H1 (cell line): ENCODE measurements around the gene CELA1. TPM values are rescaled to one million over a fixed set of nuclear protein-coding genes. Genes with fewer than 3 reads are reported as not detected.

Source experiments
- CTCF ChIA-PET: fragments of 300-600 bp; sonication (Branson Sonifier 250); formaldehyde crosslinking; loops from one replicate; lab custom pipeline; 2021; ENCODE audit not compliant: partially characterized antibody; lab: Charles Lee
- POLR2A ChIA-PET: fragments of 300-600 bp; sonication (Branson Sonifier 250); formaldehyde crosslinking; loops from one replicate; lab custom pipeline; 2021; ENCODE audit warnings: inconsistent platforms; ENCODE audit not compliant: partially characterized antibody; lab: Charles Lee
- DNase-seq, 2 experiments: peaks; one replicate each; pipeline versions ENCODE4 v3.0.0 to v3.0.0-alpha.2; 2010 to 2022; ENCODE audit warnings: low spot score in 2 of 2, low read depth in 1 of 2, mixed read lengths in 1 of 2
- FAIRE-seq: peaks from 2 replicates; lab custom pipeline; 2011; peaks lifted over from hg19 to GRCh38; lab: Jason Lieb, UNC
- H2AFZ ChIP-seq: 2 replicates; pipeline ENCODE4 v1.8.1; 2012; ENCODE audit warnings: low read length, inconsistent platforms
- H2AK5ac ChIP-seq: 2 replicates; pipeline ENCODE4 v1.6.1; 2013; ENCODE audit warnings: low read depth, low read length
- H2BK120ac ChIP-seq: replicated peaks from 2 replicates; pipeline ENCODE3; 2013; ENCODE audit warnings: low read depth, low read length, inconsistent platforms
- H2BK12ac ChIP-seq: 2 replicates; pipeline ENCODE4 v1.6.1; 2013; ENCODE audit warnings: low read depth, low read length
- H2BK15ac ChIP-seq: 2 replicates; pipeline ENCODE4 v1.6.1; 2013; ENCODE audit warnings: low read length
- H2BK20ac ChIP-seq: 2 replicates; pipeline ENCODE4 v1.6.1; 2013; ENCODE audit warnings: low read length
- H2BK5ac ChIP-seq: 2 replicates; pipeline ENCODE4 v1.6.1; 2013; ENCODE audit warnings: low read depth, low read length
- H3K14ac ChIP-seq: 2 replicates; pipeline ENCODE4 v1.6.1; 2013; ENCODE audit warnings: inconsistent platforms; ENCODE audit not compliant: insufficient read length
- H3K18ac ChIP-seq: 2 replicates; pipeline ENCODE4 v1.6.1; 2013; ENCODE audit warnings: low read length; ENCODE audit errors: extremely low read depth
- H3K23ac ChIP-seq: 2 replicates; pipeline ENCODE4 v1.6.1; 2013; ENCODE audit warnings: inconsistent platforms; ENCODE audit not compliant: insufficient read length
- H3K23me2 ChIP-seq: 2 replicates; pipeline ENCODE4 v1.6.1; 2013; ENCODE audit warnings: low read depth, low read length
- H3K27ac ChIP-seq: 2 replicates; pipeline ENCODE4 v1.6.1; 2011; ENCODE audit warnings: low read depth, low read length, inconsistent platforms
- H3K27me3 ChIP-seq, 4 experiments: replicated peaks in 1 of 4; 1 replicate in 1 of 4; 2 replicates in 3 of 4; pipeline versions ENCODE4 v1.6.1 to v1.8.1; 2011 to 2013; ENCODE audit warnings: low read length in 3 of 4, mild to moderate bottlenecking in 3 of 4, inconsistent platforms in 2 of 4, mixed read lengths in 2 of 4, moderate library complexity in 1 of 4; ENCODE audit not compliant: control insufficient read depth in 3 of 4, insufficient read depth in 3 of 4; ENCODE audit errors: extremely low read depth in 1 of 4
- H3K36me3 ChIP-seq, 4 experiments: 2 replicates each; pipeline versions ENCODE4 v1.6.1 to v1.8.1; 2011 to 2013; ENCODE audit warnings: mild to moderate bottlenecking in 4 of 4, low read length in 3 of 4, moderate library complexity in 2 of 4, control low read depth in 1 of 4, inconsistent platforms in 1 of 4; ENCODE audit not compliant: insufficient read depth in 4 of 4, control insufficient read depth in 2 of 4
- H3K4ac ChIP-seq: replicated peaks from 2 replicates; pipeline ENCODE3; 2013; ENCODE audit warnings: low read length, low read depth, mixed read lengths, inconsistent platforms; ENCODE audit not compliant: insufficient read length
- H3K4me1 ChIP-seq, 4 experiments: replicated peaks in 1 of 4; 1 replicate in 1 of 4; 2 replicates in 3 of 4; pipeline versions ENCODE4 v1.6.1 to v1.8.1; 2011 to 2013; ENCODE audit warnings: low read length in 3 of 4, inconsistent platforms in 2 of 4, mixed read lengths in 1 of 4; ENCODE audit not compliant: insufficient read depth in 4 of 4, control insufficient read depth in 3 of 4
- H3K4me2 ChIP-seq, 2 experiments: 2 replicates each; pipeline versions ENCODE4 v1.6.1 to v1.8.1; 2011 to 2013; ENCODE audit warnings: low read depth in 2 of 2, low read length in 2 of 2, control low read depth in 1 of 2, inconsistent platforms in 1 of 2, mild to moderate bottlenecking in 1 of 2; ENCODE audit not compliant: insufficient read depth in 1 of 2
- H3K4me3 ChIP-seq, 4 experiments: fragments of 200-600, 300-600 bp in 1 of 4; sonication (generic), shearing (Covaris generic), sonication (Bioruptor Twin) in 1 of 4; 2 replicates each; pipeline versions ENCODE4 v1.5.1 to v1.8.1; 2011 to 2016; ENCODE audit warnings: low read length in 4 of 4, low read depth in 3 of 4, control low read depth in 2 of 4, inconsistent platforms in 2 of 4, mild to moderate bottlenecking in 2 of 4, mixed read lengths in 1 of 4, moderate library complexity in 1 of 4; ENCODE audit not compliant: insufficient read depth in 2 of 4; ENCODE audit errors: extremely low read depth in 1 of 4
- H3K56ac ChIP-seq: replicated peaks from 2 replicates; pipeline ENCODE3; 2013; ENCODE audit warnings: low read depth, mild to moderate bottlenecking, mixed read lengths, low read length, inconsistent platforms; ENCODE audit not compliant: insufficient read length
- H3K79me1 ChIP-seq: 2 replicates; pipeline ENCODE4 v1.6.1; 2013; ENCODE audit warnings: low read depth, low read length, control low read depth
- H3K79me2 ChIP-seq, 2 experiments: 2 replicates each; pipeline versions ENCODE4 v1.6.1 to v1.8.1; 2012 to 2013; ENCODE audit warnings: low read length in 2 of 2, mild to moderate bottlenecking in 2 of 2, inconsistent platforms in 1 of 2; ENCODE audit not compliant: insufficient read depth in 2 of 2, control insufficient read depth in 1 of 2
- H3K9ac ChIP-seq, 4 experiments: replicated peaks in 1 of 4; 1 replicate in 1 of 4; 2 replicates in 3 of 4; pipeline versions ENCODE4 v1.6.1 to v1.8.1; 2011 to 2013; ENCODE audit warnings: low read depth in 3 of 4, low read length in 3 of 4, control low read depth in 2 of 4, mild to moderate bottlenecking in 2 of 4, moderate library complexity in 2 of 4, inconsistent platforms in 1 of 4; ENCODE audit errors: extremely low read depth in 1 of 4
- H3K9me3 ChIP-seq, 2 experiments: 2 replicates each; pipeline versions ENCODE4 v1.6.1 to v1.8.1; 2012 to 2013; ENCODE audit warnings: mild to moderate bottlenecking in 2 of 2, moderate library complexity in 2 of 2, control low read depth in 1 of 2, inconsistent platforms in 1 of 2, low read depth in 1 of 2, low read length in 1 of 2, mixed read lengths in 1 of 2; ENCODE audit not compliant: insufficient read depth in 2 of 2
- H4K20me1 ChIP-seq, 2 experiments: replicated peaks in 1 of 2; 2 replicates each; pipeline versions ENCODE3 to v1.8.1; 2011 to 2013; ENCODE audit warnings: inconsistent platforms in 2 of 2, low read length in 2 of 2, mild to moderate bottlenecking in 1 of 2; ENCODE audit not compliant: insufficient read depth in 2 of 2, control insufficient read depth in 1 of 2
- H4K5ac ChIP-seq: 2 replicates; pipeline ENCODE4 v1.6.1; 2013; ENCODE audit warnings: low read length, low read depth, mixed read lengths, inconsistent platforms; ENCODE audit not compliant: insufficient read length
- H4K8ac ChIP-seq: 2 replicates; pipeline ENCODE4 v1.8.0; 2013; ENCODE audit warnings: mild to moderate bottlenecking, moderate library complexity, low read length, inconsistent platforms; ENCODE audit not compliant: insufficient read depth; ENCODE audit errors: extremely low read depth
- H4K91ac ChIP-seq: replicated peaks from 2 replicates; pipeline ENCODE3; 2013; ENCODE audit warnings: low read length, mixed read lengths, inconsistent platforms; ENCODE audit not compliant: insufficient read length
- BCL11A ChIP-seq, 2 experiments: IDR thresholded peaks; one replicate each; pipeline ENCODE4 v1.6.1; 2011; ENCODE audit warnings: low read depth in 2 of 2, low read length in 2 of 2, mild to moderate bottlenecking in 2 of 2
- CBX8 ChIP-seq: fragments of 300-800, 300-1000 bp; sonication (generic); IDR thresholded peaks from 2 replicates; pipeline ENCODE4 v1.7.1; 2016; ENCODE audit warnings: low read depth, low read length, borderline replicate concordance
- CTBP2 ChIP-seq: IDR thresholded peaks from 2 replicates; pipeline ENCODE4 v1.7.0; 2011; ENCODE audit warnings: borderline replicate concordance, mild to moderate bottlenecking, moderate library complexity, mixed read lengths, low read length; ENCODE audit not compliant: insufficient read depth, insufficient read length
- JUN ChIP-seq: IDR thresholded peaks from 2 replicates; pipeline ENCODE4 v1.6.1; 2011; ENCODE audit warnings: low read depth, mild to moderate bottlenecking, improper control_type of control experiment, low read length
- RAD21 ChIP-seq, 2 experiments: IDR thresholded peaks in 1 of 2; conservative IDR thresholded peaks in 1 of 2; 2 replicates each; pipeline ENCODE4 v1.6.1; 2011; ENCODE audit warnings: low read depth in 2 of 2, low read length in 2 of 2, improper control_type of control experiment in 1 of 2, inconsistent platforms in 1 of 2, mild to moderate bottlenecking in 1 of 2, moderate library complexity in 1 of 2
- YY1 ChIP-seq: IDR thresholded peaks from 2 replicates; pipeline ENCODE4 v1.6.1; 2011; ENCODE audit warnings: low read depth, mild to moderate bottlenecking, low read length
- whole genome bisulfite sequencing, 2 experiments: shearing (Covaris generic) in 1 of 2; methylation state at CpG; one replicate each; pipeline versions ENCODE4 v1.1.6 to v1.1.7; 2013 to 2015; ENCODE audit warnings: low lambda C conversion rate in 2 of 2, mixed read lengths in 2 of 2, inconsistent platforms in 1 of 2, low coverage in 1 of 2, missing lambda C conversion rate in 1 of 2; ENCODE audit not compliant: insufficient replicate concordance in 2 of 2, insufficient coverage in 1 of 2, insufficient read length in 1 of 2; ENCODE audit errors: extremely low coverage in 1 of 2, missing lambda C conversion rate in 1 of 2; 5-methylcytosine and 5-hydroxymethylcytosine counted together
- polyA plus RNA-seq, 7 experiments: library from polyadenylated mRNA; depleted of rRNA in 3 of 7; stranded (reverse) in 5 of 7; unstranded in 2 of 7; fragments of >200 nt in 5 of 7; fragments of 200-250 nt in 2 of 7; gene quantifications; 1 replicate in 5 of 7; 2 replicates in 1 of 7; 4 replicates in 1 of 7; pipeline versions ENCODE4 v1.2.1 to v1.2.3, GENCODE V29; 2011 to 2013; ENCODE audit warnings: missing spikeins in 2 of 7, mixed read lengths in 2 of 7
- total RNA-seq: library from RNA; stranded (reverse); fragmentation: NEBNext Ultra II Directional; extraction: Animal tissue kit (Norgen Biotek cat#: 25700); gene quantifications from 2 replicates; pipeline ENCODE4 v1.2.1, GENCODE V29; 2021

Gene CELA1
- total and polyA plus RNA-seq, 2 of the 8 experiments (the other 6 are each of a cell fraction or from before 2014, with no cell fraction given), result 0.09 TPM; not detected in 1

DNA sequence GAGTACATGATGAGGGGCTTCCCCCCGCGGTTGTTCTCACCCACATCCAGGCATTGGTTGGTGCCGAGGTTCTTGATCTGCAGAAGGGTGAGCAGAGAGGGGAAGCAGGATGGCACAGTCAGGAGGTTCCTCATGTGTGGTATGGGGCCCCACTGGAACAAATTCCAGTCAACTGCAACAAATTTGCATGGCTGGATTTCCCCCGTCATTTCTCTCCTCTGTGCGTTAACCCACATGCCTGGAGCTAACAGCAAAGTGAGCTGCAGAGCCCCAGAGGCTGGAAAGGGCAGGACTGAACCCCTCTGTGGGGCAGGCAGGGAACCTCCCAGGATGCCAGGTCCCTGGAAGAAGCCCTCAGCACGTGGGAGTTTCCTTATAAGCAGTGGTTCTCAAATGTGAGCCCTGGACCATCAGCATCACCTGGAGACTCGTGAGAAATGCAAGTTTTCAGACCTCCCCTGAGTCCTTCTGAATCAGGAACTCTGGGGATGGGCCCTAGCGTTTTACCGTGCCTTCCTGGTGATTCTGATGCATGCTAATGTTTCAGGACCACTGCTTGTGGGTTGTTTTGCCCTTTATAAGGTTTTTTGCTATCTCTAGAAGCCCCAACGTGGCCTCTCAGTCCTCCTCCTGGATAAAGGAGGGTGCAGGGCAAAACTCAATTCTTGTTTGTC, 11.0 kb upstream of the CELA1 start:
- no peak overlapping the region for H3K56ac ChIP-seq
- no peaks in the 10 kb centered on the region; a peak in 1 of 7 replicates for H3K4me1 ChIP-seq
- no peak overlapping the region for H4K5ac ChIP-seq
- no peak for TF ChIP-seq CBX8
- no peak for TF ChIP-seq CTBP2
- no peak for TF ChIP-seq JUN
- TF ChIP-seq RAD21 (IDR thresholded peaks at IDR 0.05 in 1 of 2, conservative IDR thresholded peaks at IDR 0.05 in 1 of 2; ENCODE audit: low read depth in 2 of 2, low read length in 2 of 2), result no peak
- TF ChIP-seq BCL11A (IDR thresholded peaks at IDR 0.05; ENCODE audit: low read depth in 2 of 2, low read length in 2 of 2), result no peak
- no peak for TF ChIP-seq YY1
- H3K36me3 ChIP-seq, result peaks cover 0 to 12% (median 3%) of the 10 kb centered on the region in 4 experiments; a peak in 3 of 8 replicates
- no peaks in the 10 kb centered on the region for H3K23me2 ChIP-seq
- H3K4ac ChIP-seq, result no peak overlapping the region
- no peaks in the 10 kb centered on the region for H3K79me1 ChIP-seq
- H2AK5ac ChIP-seq, result no peak overlapping the region
- no peak overlapping the region for H3K9ac ChIP-seq
- ChIA-PET POLR2A (no interaction called here), CTCF (interaction anchor here (10.2 kb wide), 1 partner anchor 17 kb away, joined by 119 read pairs; no protein-coding TSS in a partner anchor)
- H4K20me1 ChIP-seq, result no peaks in the 10 kb centered on the region
- no peak overlapping the region for H2BK20ac ChIP-seq
- no peak overlapping the region for H3K14ac ChIP-seq
- H3K27me3 ChIP-seq, result no peaks in the 10 kb centered on the region
- DNase-seq, result no peak
- no peak overlapping the region for H2BK5ac ChIP-seq
- no peak overlapping the region for H4K8ac ChIP-seq
- no peak for FAIRE-seq
- H3K4me2 ChIP-seq, result no peak overlapping the region
- no peak overlapping the region for H2BK12ac ChIP-seq
- H3K4me3 ChIP-seq, result no peak overlapping the region
- H3K79me2 ChIP-seq, result no peaks in the 10 kb centered on the region
- no peak overlapping the region for H3K27ac ChIP-seq
- no peak overlapping the region for H3K23ac ChIP-seq
- H3K9me3 ChIP-seq, result no peaks in the 10 kb centered on the region
- no peak overlapping the region for H2AFZ ChIP-seq
- 91% methylated on average over 8 of the region's 10 CpGs; no CpG with 5 or more reads in 1 of the 2 experiments for WGBS, 2 experiments
- H2BK15ac ChIP-seq, result no peak overlapping the region
- no peak overlapping the region for H2BK120ac ChIP-seq
- no peak overlapping the region for H3K18ac ChIP-seq
- H4K91ac ChIP-seq, result no peak overlapping the region
